NOMO-1 (cell line): ENCODE measurements around the gene USP5.

ENCODE experiments used
- DNase-seq, 2 experiments: peaks; one replicate each; lab custom pipeline; 2025; ENCODE audit not compliant: unreplicated experiment in 2 of 2; lab: John Stamatoyannopoulos, UW

Gene USP5

DNA sequence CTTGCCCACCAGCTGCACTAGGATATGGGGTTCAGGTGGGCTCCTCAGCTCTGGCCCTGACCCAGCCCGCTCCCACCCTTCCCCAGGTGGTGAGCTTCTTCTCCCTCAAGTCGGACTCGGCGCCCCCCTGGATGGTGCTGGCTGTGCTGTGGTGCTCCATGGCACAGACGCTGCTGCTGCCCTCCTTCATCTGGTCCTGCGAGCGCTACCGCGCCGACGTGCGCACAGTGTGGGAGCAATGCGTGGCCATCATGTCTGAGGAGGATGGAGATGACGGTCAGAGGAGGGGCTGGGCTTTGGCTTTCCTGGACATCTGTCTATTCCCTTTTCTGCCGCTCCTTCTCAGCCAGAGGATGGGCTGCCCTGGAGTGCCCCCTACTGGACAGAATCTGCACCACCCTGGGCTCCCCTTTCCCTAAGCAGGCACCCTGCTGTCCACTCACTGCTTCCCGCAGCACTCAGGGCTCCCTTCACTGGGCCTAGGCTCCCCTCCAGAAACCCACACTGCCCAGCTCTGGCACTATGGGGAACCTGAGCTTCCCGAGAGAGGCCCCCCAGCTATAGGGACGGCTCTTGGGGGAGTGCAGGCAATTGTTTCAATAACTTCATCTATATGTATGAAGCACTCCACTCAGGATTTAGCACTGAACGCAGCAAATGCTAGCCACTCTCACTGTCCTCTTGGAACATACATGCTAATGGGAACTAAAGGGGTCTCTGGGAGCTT lies 26.4 kb upstream of the USP5 start:
- peak; percentile 62 to 67 for DNase-seq

DNA sequence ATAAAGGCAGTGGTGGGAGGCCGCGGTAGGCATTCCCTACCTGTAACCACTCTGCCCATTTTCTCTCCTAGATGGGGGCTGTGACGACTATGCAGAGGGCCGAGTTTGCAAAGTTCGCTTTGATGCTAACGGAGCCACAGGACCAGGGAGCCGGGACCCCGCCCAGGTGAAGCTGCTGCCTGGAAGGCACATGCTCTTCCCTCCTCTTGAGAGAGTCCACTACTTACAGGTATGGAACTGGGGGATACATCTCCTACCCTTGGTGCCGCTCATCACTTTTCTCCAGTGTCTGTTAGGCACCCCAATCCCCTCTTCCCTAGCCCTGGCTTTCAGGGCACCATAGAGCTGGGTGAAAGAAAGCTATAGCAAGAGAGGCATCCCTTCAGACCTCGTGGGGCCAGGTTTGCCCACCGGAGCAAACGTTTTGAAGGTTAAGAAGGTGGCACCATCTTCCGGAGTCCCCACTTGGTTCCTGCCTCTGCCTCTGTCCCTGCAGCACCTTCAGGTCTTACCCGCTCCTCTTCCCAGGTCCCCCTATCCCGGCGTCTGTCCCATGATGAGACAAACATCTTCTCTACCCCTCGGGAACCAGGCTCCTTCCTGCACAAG lies 25.7 kb upstream of the USP5 start:
- DNase-seq = no peak

DNA sequence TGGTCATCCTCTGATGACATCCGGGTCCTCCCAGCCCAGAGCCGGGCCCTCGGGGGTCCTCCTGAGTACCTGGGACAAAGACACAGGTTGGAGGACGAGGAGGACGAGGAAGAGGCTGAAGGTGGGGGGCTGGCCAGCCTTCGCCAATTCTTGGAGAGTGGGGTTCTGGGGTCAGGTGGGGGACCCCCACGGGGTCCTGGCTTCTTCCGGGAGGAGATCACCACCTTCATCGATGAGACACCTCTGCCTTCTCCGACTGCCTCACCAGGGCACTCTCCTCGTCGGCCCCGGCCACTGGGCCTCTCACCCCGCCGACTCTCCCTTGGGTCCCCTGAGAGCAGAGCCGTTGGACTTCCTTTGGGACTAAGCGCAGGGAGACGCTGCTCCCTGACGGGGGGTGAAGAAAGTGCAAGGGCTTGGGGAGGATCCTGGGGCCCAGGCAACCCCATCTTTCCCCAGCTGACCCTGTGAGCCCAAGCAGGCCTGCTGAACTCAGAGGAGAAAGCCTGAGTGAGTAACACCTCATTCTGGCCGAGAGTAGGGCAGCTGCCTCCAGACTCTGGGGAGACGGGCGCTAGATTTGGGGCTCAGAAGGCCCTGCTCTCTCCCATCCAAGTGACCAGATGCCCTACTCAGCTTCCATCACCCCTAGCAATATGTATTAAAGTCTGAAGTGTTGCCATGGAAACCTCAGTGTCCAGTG lies 25.1 kb upstream of the USP5 start:
- no peak for DNase-seq

DNA sequence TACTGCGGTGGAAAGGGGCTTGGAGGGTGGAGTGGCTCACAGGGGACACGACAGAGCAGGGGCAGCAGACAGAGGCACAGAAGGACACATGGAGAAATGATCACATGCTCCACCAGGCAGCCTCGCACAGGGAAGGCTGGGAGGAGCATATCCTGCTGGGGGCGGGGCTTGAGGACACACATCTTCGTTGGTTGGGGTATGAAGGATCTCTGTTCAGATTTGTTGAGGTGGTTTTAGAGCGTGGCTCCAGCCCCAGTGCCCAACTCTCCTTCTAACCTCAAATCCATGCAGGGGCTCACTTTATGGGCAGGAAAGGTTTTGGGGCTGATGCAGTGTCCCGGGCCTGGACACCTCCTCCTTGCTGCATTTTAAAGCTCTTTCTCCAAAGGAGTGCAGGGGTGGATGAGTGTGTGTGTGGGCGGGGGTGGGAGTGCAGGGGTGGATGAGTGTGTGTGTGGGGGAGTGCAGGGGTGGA lies 24.5 kb upstream of the USP5 start:
- DNase-seq = no peak

DNA sequence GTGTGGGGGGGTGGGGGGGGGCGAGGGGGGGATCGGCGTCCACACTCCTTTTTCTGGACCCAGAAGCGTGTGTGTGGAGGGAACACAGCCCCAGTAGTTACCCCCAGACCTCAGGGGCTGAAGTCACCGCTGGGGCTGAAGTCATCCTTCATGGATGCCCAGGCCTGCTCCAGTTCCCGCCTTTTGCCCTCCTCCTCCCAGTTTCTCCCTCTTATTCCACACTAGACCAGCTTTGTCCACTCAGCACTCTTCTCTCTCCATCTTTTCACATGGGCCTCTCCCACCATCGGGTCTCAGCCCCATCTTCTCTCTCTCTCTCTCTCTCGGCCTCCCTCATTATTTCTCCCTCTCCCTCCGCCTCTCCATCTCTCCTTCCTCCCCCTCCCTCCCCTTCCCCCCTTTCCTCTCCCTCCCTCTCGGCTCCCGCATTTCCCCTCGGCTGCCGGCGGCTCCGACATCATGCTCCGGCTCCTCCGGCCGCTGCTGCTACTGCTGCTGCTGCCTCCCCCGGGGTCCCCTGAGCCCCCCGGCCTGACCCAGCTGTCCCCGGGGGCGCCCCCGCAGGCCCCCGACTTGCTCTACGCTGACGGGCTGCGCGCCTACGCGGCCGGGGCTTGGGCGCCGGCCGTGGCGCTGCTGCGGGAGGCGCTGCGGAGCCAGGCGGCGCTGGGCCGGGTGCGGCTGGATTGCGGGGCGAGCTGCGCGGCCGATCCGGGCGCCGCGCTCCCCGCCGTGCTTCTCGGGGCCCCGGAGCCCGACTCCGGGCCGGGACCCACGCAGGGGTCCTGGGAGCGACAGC lies 23.8 kb upstream of the USP5 start, which contains the start of gene P3H3:
P3H3 (plus strand) TSS at position 426 of the 799 bp plus-strand sequence; CDS start at position 460, 34 bp downstream.
- no peak for DNase-seq

DNA sequence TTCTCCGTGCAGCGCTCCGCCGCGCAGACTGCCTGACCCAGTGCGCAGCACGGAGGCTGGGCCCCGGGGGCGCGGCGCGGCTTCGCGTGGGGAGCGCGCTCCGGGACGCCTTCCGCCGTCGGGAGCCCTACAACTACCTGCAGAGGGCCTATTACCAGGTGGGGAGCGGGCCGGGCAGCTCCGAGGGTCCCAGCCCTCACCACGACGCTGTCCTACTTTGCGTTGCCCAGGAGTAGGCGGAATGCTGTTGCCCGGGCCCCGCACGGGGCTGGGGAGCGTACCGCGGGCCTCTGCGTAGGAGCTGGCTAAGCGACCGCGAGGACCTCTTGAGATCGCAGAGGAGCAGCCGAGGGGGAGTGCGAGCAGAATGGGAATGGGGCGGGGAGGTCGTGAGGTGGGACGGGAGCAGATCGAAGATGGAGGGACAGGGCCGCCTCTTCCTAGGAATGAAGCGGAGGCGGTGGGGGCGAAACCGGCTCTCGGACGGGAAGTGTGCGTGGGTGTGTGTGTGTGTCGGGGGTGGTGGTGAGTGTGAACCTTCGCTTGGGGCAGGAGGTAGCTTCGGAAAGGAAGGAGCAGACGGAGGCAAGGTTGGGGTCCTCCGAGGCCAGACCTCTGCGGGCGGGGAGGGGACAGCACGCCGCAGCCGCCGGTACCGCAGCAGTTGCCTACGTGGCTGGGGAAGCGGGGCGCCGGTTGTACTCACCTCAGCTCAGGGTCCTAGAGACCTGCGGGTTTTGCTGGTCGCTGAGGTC lies 23.0 kb upstream of the USP5 start:
- no peak for DNase-seq

DNA sequence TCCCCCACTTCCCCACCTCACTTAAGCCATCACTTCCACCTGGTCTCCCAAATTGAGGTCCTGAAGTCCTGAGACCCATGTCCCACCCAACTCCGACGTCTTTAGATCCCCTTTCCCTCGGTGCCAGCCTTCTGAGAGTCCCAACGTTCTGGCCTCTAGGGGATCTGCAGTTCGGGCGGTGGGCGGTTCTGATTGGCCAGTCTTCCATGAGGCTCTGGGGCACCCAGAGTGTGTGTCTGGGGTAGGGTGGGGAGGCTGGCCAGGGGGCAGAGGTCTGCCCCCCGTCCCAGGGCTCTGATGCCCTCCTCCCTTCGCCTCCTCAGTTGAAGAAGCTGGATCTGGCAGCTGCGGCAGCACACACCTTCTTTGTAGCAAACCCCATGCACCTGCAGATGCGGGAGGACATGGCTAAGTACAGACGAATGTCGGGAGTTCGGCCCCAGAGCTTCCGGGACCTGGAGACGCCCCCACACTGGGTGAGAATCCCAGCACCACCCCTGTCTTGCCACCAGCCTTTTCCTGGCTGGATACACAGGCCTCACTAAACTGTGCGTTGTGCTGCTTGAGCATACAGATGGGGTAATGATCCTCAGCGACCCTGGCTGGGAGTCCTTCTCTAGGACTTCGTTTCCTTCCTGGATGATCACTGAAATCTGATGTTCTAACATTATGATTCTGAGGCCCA lies 22.3 kb upstream of the USP5 start:
- DNase-seq = no peak

DNA sequence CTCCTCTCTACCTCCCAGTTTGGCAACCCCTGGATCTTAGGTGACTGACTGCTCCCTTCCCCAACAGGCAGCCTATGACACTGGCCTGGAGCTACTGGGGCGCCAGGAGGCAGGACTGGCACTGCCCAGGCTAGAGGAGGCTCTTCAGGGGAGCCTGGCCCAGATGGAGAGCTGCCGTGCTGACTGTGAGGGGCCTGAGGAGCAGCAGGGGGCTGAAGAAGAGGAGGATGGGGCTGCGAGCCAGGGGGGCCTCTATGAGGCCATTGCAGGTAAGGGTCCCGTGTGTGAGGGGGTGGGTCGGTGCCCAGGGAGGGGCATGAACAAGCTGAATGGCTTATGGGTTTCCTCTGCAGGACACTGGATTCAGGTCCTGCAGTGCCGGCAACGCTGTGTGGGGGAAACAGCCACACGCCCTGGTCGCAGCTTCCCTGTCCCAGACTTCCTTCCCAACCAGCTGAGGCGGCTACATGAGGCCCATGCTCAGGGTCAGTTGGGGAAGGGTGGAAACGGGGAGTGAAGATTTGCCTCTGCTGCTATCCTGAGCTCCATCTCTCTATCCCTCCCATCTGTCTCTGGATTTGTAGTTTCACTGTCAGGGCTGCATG lies 21.6 kb upstream of the USP5 start:
- DNase-seq = no peak

DNA sequence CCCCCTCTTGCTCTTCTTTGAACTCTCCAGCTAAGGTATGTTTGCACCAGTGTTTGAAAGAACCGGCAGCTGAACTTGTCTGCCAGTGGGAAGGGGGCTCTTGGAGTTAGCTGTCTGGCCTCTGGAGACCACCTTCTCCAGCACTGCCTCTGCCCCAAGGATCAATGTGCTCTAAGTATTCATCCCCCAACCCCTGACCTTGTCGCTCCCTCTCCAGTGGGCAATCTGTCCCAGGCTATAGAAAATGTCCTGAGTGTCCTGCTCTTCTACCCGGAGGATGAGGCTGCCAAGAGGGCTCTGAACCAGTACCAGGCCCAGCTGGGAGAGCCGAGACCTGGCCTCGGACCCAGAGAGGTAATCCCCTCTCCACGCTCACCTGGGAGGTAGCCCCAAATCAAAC lies 21.0 kb upstream of the USP5 start:
- DNase-seq = no peak

DNA sequence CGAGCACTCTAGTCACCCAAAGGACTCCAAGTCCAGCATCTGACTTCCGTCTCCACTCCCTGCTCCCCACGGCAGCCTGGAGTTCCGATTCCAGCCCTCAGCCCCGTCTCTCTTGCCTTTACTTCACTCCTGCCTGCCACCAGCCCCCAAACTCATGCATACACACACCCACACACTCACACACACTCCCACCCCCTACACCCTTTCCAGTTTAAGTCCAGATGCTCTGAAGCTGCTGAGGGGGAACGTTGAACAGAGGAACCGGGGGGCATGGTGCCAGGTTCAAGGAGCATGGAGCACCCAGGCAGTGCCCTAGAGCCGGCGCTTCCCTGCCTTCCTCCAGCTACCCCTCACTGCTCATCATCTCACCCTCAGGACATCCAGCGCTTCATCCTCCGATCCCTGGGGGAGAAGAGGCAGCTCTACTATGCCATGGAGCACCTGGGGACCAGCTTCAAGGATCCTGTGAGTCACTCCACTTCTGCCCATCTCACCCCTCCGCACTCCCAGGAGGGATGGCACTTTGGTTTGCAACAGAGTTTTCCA lies 20.4 kb upstream of the USP5 start:
- no peak for DNase-seq

DNA sequence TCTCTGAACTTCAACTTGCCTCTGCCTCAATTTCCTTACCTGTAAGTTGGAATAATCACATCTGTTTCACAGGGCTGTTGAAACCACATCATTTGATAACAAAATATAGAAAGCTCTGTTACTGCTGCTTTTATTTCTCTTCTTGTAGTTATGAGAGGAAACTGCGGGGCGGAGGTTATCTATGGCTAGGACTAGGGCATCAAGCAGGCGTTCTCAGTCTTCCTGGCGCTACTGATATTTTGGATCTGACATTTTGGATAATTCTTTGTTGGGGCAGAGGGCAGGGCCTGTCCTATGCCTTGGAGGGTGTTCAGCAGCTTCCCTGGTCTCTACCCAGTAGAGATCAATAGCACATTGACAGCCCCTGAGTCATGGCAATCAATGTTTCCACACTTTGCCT lies 19.8 kb upstream of the USP5 start:
- DNase-seq = no peak

DNA sequence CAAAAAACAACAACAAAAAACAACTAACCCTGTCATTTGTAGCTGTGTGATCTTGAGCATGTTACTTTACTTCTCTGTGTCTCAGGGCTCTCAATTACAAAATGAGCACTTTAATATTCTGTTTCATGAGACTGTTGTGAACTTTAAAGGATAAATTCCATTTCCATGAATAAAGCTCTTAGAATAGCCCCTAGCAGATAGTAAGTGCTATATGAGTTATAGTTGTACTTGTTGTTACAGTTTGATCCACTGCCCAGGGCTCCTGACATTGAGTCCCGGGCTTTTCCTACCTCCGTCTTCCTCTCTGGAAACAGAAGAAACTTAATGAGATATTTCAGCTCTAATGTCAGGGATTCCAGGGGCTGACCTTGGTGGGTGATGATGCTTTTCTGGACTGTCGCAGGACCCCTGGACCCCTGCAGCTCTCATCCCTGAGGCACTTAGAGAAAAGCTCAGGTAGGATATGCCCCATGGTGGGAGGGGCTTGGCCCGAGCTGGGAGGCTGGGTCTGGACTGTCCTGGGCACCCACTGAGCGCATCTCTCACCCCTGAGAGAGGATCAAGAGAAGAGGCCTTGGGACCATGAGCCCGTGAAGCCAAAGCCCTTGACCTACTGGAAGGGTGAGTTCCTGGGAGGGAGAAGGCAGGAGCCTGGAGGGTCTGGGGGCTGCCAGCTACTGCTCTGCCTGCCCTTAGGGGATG lies 18.6 kb upstream of the USP5 start:
- no peak for DNase-seq

DNA sequence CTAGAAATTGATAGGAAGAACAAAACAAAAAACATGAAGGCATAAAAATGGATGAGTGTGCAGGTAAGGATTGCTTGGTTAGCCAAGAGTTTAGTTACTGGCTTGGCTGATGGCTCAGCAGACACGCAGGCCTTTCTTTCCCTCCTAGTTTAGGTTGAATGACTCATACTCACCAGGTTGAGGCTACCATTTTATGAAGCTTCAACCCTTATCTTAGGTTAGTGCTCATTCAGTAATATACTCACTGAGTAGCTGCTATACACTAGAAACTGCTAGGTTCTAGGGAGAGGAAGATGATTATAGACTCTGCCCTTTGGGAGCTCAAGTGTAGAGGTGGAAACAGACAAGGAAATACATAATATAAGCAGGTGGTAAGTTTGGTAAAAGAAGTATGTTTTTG lies 17.7 kb upstream of the USP5 start:
- no peak for DNase-seq

DNA sequence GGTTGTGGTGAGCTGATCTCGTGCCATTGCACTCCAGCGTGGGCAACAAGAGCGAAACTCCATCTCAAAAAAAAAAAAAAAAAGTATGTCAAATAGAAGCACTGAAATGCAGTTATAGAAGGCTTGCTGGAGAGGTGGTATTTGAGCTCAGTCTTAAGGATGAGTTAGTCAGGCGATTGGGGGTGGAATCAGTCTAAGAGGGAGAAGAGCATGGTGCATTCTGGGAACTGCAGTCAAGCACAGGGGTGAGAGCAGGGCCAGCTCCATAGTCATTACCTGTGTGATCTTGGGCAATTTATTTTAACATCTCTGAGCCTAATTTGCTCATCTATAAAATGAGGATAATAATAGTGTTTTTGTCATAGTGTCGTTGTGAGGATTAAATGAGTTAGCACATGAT lies 17.1 kb upstream of the USP5 start:
- DNase-seq = no peak

DNA sequence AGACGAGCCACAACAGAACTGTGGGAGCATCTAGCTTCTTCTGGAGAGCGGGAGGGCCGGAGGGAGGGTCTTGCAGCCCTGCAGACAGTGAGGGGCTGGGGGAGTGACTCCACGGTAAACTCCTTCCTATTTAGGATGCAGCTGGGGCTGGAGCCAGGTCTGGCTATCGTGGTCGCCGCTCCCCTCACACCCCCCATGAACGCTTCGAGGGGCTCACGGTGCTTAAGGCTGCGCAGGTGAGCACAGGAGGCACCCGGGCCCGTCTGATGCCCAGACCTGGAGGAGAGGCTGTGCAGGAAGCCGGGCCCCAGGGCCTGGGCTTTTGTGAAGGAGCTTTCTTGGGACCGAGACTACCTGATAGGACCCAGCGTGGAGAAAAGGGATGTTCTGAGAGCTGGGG lies 15.1 kb upstream of the USP5 start:
- DNase-seq = no peak

DNA sequence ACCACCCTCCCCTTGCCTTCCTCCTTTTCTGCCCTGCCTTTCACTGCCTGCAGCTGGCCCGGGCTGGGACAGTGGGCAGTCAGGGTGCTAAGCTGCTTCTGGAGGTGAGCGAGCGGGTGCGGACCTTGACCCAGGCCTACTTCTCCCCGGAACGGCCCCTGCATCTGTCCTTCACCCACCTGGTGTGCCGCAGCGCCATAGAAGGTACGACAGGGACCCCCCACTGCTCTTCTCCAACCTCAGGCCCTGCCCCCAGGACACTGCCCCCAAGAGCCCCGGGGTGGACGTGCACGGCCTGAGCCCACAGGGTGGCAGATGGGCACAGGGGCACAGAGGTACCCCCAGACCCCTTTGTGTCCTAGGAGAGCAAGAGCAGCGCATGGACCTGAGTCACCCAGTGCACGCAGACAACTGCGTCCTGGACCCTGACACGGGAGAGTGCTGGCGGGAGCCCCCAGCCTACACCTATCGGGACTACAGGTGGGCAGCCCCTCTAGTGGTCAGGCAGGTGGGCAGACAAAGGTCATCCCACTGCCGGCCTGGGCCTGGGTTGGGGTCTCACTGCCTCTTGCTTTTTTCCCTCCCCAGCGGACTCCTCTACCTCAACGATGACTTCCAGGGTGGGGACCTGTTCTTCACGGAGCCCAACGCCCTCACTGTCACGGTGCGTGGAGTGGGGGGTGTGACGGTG lies 14.4 kb upstream of the USP5 start:
- DNase-seq = no peak

DNA sequence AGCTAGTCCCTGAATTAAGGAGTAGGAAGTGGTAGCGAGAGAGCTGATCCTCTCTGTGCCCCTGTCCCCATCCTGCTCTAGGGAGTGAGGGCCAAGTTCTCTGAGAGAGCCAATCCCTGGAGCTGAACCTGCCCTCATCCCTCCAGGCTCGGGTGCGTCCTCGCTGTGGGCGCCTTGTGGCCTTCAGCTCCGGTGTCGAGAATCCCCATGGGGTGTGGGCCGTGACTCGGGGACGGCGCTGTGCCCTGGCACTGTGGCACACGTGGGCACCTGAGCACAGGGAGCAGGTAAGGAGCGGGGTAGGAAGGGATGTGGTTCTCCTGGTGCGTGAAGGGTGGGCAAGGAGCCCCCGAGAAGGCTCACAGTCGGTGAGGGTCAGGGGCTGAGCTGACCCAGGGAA lies 13.1 kb upstream of the USP5 start:
- DNase-seq = no peak
